ENCODE measurements around the gene OCA2. TPM values are rescaled to one million over a fixed set of nuclear protein-coding genes. Genes with fewer than 3 reads are reported as not detected.

OCA2 gene
- total RNA-seq, 1 experiment from 2014 or later = 0.31 TPM

DNA sequence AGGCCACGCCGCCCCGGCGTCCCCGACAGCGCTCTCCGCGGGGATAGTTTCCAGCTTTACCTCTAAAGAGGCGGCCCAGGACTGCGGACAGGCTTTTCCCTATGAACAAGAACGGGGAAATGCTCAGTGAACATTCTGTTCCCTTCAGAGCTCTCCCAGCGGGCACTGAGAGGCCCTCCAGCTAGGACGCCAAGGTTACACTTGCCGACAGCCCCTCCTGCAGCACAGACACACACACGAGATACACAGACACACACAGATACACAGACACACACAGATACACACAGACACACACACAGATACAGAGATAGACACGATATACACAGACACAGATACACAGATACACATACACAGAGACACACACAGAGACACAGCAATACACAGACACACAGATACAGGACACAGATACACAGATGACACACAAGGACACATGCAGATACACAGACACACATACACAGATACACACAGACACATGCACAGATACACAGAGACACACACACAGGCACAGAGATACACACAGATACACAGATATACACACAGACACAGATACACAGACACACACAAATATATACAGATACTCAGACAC, 533 bp upstream of the OCA2 start:
- H3K27me3 ChIP-seq (ENCODE audit: insufficient read depth, low read length) = peaks cover 45% of the 10 kb centered on the region
- Mint-ChIP-seq H3K4me1 (peaks cover 29 to 33% of the 10 kb centered on the region in 2 experiments), H3K9me3 (peaks cover 6 to 11% of the 10 kb centered on the region in 2 experiments), H3K36me3 (ENCODE audit: insufficient read depth in 1 of 3, low read depth in 3 of 3) (peaks cover 0 to 3% (median 0%) of the 10 kb centered on the region in 3 experiments; a peak in 2 of 7 replicates), H3K4me3 (peak overlapping the region; percentile 34 to 72), H3K27ac (no peak overlapping the region; a peak in 2 of 7 replicates), H3K27me3 (ENCODE audit: low read depth) (peaks cover 92% of the 10 kb centered on the region)
- H2BK20ac ChIP-seq (ENCODE audit: low read depth, low read length, poor library complexity, severe bottlenecking) = no peak overlapping the region
- no peak for DNase-seq
- peak overlapping the region; percentile 65 for H3K4me2 ChIP-seq (ENCODE audit: insufficient read depth, insufficient read length, low read length)
- H3K4me1 ChIP-seq (ENCODE audit: insufficient read depth, low read length) = no peaks in the 10 kb centered on the region; the same call in 1 of the 2 replicates
- TF ChIP-seq CTCF (conservative IDR thresholded peaks at IDR 0.05) = no peak
- no peak overlapping the region for H2BK120ac ChIP-seq (ENCODE audit: low read depth, low read length, poor library complexity, severe bottlenecking)
- peaks cover 17% of the 10 kb centered on the region for H3K23me2 ChIP-seq (ENCODE audit: insufficient read length, low read depth, low read length, poor library complexity, severe bottlenecking)
- H3K79me1 ChIP-seq (ENCODE audit: insufficient read depth, low read depth, low read length, poor library complexity, severe bottlenecking) = no peaks in the 10 kb centered on the region
- no peak overlapping the region for H3K23ac ChIP-seq (ENCODE audit: insufficient read length, low read depth, low read length)
- no peaks in the 10 kb centered on the region for H4K20me1 ChIP-seq (ENCODE audit: control insufficient read depth, insufficient read depth, insufficient read length)
- no peak overlapping the region for H2AFZ ChIP-seq (ENCODE audit: low read length)
- H4K5ac ChIP-seq (ENCODE audit: insufficient read length, low read depth, low read length) = no peak overlapping the region
- WGBS (ENCODE audit: extremely low coverage, insufficient read length, low lambda C conversion rate) = no CpG with 5 or more reads among the region's 16 CpGs
- no peak overlapping the region for H4K8ac ChIP-seq (replicated peaks; ENCODE audit: insufficient read length, low read depth, low read length)
- H3K9me3 ChIP-seq (ENCODE audit: control insufficient read depth, low read depth, low read length) = no peaks in the 10 kb centered on the region
- no peak overlapping the region for H2BK5ac ChIP-seq (ENCODE audit: insufficient read length, low read length)
- no peak overlapping the region for H3K4ac ChIP-seq (ENCODE audit: low read depth, low read length)
- no peak overlapping the region for H3K9ac ChIP-seq (ENCODE audit: extremely low read depth, insufficient read length, low read length)
- no peak overlapping the region for H2AK5ac ChIP-seq (ENCODE audit: insufficient read length, low read length)
- H3K79me2 ChIP-seq (ENCODE audit: insufficient read depth, low read length) = no peaks in the 10 kb centered on the region
- H3T11ph ChIP-seq (ENCODE audit: low read length) = no peak overlapping the region
- H3K56ac ChIP-seq (ENCODE audit: insufficient read length, low read depth, low read length) = no peak overlapping the region
- no peak overlapping the region for H2BK15ac ChIP-seq (ENCODE audit: low read depth, low read length)
- H3K14ac ChIP-seq (ENCODE audit: insufficient read depth, low read length) = no peak overlapping the region
- H4K91ac ChIP-seq (ENCODE audit: insufficient read length, low read depth, low read length) = no peak overlapping the region
- H3K18ac ChIP-seq (ENCODE audit: insufficient read length, low read depth, low read length) = no peak overlapping the region
- H2BK12ac ChIP-seq (ENCODE audit: insufficient read length, low read depth, low read length) = no peak overlapping the region
- H3K27ac ChIP-seq (ENCODE audit: insufficient read length, low read depth, low read length) = no peak overlapping the region

Data from H9 (cell line).